Endothelial cell of hepatic sinusoid (primary cell): Measurements from ENCODE around the gene DHRS9.

ENCODE experiments used
- in situ Hi-C: cut with HindIII; loops from 2 replicates; pipeline ENCODE4 v1.10.0; 2017; ENCODE audit warnings: low sequenced_read_pairs

Gene DHRS9

DNA sequence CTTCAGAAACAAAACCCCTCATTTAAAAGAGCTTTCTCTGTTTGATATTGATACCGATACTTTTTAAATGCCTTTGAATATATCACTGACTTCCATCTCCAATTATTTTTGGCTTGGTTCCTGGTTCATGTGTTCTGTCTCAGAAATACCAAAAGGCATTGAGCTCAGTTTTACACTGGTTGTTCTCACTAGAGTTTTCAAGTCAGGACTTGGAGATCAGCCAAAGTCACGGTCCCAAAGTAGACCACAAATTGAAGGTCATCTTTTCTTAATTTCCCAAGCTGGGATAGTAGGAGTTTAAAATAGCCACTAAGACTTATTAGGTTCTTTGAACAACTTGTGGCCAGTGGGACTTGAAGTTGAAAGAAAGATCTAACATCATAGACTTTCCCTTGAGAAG, 24.2 kb downstream of the DHRS9 start:
- in situ Hi-C loops, result no loop called here

DNA sequence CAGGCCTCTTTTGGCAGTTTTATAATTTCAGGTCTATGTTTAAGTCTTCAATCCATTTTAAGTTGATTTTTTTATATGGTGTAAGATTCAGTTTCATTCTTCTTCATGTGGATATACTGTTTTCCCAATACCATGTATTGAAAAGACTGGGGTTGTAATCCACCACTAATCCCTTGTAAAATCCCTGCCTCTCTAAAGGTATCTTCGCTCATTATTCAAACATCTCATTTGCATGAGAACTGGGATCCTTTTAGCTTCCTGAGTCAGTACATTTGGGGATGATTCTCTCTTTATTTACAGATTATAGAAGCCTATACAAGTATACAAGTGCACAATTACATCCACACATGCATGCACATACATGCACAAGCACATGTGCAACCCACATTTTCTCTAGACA, 25.3 kb downstream of the DHRS9 start:
- in situ Hi-C loops, result no loop called here

- in situ Hi-C loops, result no loop called here
Measured at GRCh38 chr2:169095621-169096105, 26.3 kb downstream of the DHRS9 start.

- in situ Hi-C loops, result no loop called here
Measured at GRCh38 chr2:169104848-169105247, 35.5 kb downstream of the DHRS9 start.

DNA sequence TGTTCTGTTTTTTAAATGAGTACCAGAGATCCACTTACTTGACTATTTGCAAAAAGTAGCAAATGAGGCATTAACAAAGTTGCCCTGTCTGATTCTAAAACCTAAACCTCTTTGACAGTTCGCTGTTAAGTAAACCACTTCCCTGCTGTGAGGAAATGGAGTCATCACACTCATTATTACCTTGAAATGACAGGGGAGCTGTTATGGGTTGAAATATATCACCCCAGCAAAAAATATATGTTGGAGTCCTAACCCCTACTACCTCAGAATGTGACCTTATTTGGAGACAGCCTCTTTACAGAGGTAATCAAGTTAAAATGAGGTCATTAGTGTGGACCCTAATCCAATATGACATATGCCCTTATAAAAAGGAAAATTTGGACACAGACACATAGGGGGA, 36.1 kb downstream of the DHRS9 start:
- in situ Hi-C loops, result no loop called here

DNA sequence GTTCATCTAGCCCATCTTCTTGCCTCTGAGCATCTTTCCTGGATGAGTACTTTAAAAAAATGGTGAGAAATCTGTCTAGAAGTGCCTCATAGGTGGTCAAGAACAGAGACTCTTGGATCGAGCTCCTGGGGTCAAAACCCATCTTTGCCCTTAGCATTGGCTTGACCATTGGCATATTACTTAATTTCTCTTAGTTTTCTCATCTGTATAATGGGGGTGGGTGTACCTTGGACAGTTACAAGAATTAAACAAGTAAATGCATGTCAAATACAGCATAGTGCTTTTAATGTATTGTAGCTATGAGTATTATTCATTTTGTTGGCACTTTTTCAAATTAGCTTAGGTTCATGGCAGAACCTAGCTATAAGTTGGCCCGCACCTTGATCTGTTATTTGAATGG, 36.8 kb downstream of the DHRS9 start:
- in situ Hi-C loops, result no loop called here

- in situ Hi-C loops, result no loop called here
Measured at GRCh38 chr2:169106563-169107545, 37.5 kb downstream of the DHRS9 start.

DNA sequence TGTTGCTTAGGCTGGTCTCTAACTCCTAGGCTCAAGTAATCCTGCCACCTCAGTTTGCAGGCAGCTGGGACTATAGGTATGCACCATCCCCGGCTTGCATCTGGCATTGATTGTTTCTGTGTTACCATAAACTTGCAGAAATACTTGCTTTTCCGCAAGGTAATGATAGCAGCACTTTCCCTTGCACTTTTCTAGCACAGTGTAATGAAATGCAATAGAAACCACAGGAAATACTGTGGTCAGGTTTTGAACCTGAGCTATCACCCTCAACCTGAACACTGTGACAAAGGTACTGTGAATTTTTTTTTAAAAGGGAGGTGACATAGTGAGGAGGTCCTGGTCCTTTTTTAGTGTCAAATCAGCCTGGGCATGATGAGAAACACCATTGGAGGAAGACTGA, 38.3 kb downstream of the DHRS9 start:
- in situ Hi-C loops, result no loop called here

GRCh38 chr2:169108099-169108884, 38.9 kb downstream of the DHRS9 start:
- in situ Hi-C loops, result no loop called here

- in situ Hi-C loops, result no loop called here
Measured at GRCh38 chr2:169109502-169110409, 40.4 kb downstream of the DHRS9 start.

GRCh38 chr2:169110419-169110818, 41.1 kb downstream of the DHRS9 start:
- in situ Hi-C loops, result no loop called here

DNA sequence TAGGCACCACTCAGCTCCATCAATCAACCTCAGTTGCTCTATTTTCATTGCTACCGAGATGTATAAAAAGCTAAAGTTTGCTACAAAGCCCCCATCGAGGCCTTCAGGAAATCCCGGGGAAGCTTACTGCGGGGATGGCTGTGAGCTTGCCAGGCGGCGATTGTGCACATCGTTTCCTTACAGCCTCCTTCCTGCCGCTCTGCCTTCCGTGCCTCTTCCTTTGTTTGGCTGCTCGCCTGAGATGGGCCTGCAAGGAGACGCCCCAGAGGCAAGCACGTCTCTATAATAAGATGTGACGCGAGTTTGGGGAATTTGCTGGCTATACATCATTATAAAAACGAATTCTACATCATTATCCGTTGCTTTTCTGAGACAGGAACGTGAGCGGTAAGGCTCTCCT, 41.6 kb downstream of the DHRS9 start:
- in situ Hi-C loops, result no loop called here

GRCh38 chr2:169112841-169113240, 43.5 kb downstream of the DHRS9 start:
- in situ Hi-C loops, result no loop called here

DNA sequence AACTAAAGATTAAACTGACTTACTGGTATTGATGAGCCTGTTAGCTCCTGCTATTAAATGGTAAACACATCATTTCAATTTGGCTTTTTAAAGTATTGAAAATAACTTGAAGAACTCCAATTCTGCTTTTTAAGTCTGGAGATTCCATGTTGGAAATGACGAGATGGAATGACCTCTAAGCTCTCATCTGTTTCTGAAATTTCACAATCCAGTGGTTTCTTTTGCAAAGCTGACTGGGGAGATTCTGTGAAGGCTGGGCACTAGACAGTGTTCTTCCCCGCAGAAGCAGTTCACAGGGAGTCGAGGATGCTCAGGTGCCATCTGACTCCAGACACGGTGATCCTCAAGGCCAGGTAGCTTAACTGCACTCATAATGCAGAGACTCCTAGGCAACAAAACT, 44.7 kb downstream of the DHRS9 start:
- in situ Hi-C loops, result no loop called here

DNA sequence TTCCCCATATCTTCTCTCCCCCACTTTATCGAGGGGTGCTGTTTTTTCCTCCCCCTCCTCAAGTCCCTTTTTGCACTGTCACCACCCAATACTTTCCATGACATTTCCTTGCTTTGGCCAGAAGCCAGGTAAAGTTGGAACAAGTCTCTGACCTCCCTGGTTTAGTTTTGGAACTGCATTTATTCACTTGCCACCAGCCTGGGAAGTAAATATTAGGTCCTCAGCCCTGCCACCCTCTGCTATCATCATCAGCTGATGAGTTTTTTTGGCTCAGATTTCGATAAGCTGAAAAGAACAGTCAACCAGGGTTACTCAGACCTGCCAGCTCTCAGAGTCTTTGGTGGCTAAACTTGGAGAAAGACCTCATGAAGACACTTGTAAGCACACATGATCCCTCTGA, 47.0 kb downstream of the DHRS9 start:
- in situ Hi-C loops, result no loop called here

- in situ Hi-C loops, result no loop called here
Measured at GRCh38 chr2:169116993-169117392, 47.6 kb downstream of the DHRS9 start.

GRCh38 chr2:169118060-169118459, 48.7 kb downstream of the DHRS9 start:
- in situ Hi-C loops, result no loop called here

DNA sequence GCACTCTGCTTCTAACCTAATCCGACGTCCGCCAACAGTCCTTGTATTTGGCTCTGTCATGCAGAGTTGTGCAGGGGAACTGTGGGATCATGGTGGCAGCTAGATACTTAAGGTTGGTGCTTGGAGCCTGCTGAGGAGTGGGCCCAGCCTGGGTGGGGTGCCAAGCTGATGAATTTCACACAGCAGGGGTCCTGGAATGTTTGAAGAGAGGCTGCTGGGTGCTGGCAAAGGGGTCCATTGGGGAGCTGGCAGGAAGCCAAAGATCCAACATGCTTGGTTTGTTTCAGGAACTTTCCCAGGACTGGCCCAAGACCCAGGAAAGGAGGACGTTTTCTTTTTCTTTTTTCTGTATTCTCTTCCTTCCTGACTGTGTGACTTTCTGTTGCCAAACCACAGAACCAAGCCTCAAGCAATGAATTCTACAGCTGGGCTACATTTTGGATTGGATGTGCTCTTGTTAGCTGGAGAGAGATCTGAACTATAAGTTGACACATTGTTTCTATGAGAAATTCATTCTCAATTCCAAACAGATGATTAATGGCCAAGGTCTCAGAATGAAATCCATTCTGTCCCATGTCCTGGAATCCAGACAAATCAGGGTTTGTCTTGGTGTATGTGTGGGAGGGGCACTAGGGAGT, 49.9 kb downstream of the DHRS9 start:
- in situ Hi-C loops, result no loop called here

- in situ Hi-C loops, result no loop called here
Measured at GRCh38 chr2:169119851-169120250, 50.5 kb downstream of the DHRS9 start.

DNA sequence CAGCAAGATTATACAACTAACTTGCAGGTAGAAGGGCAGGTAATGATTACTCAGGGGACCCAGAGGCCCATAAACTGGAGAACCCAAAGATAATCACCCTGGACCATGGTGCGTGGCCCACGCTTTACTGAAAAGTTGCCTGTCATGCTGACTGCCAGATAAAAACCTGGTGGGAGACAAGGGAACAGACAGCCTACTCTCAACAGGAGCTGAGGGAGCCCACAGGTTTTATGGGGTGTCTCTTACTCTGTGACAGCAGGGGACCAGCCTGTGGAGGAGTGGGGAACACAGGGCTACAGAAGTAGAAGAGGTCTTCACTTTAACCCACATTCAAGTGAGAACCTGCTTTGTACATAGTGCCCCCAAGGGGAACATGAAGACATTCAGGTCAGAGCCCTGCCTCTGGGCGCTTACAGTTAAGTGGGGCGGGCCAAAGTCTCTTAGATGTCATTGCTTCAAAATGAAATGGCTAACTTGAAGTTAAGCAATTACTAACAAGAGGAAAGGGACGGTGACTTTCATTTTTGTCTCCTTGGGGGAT, 60.4 kb downstream of the DHRS9 start:
- in situ Hi-C loops, result loop anchor here (5.0 kb wide), 1 partner anchor 172 kb away; no protein-coding TSS in a partner anchor
